Measurements from ENCODE around the gene RYR2.

The RYR2 gene

GRCh38 chr1:237471377-237471776 is 429.4 kb downstream of the RYR2 start:
- H3K79me1 ChIP-seq (ENCODE audit: low read length): no peaks in the 10 kb centered on the region
- H3K9me3 ChIP-seq (ENCODE audit: insufficient read depth, low read depth, low read length): no peaks in the 10 kb centered on the region
- WGBS (ENCODE audit: extremely low coverage, insufficient coverage, insufficient read length): no CpG with 5 or more reads among the region's 1 CpG
- H3K18ac ChIP-seq (ENCODE audit: low read length): no peak overlapping the region
- no peak overlapping the region for H2AK5ac ChIP-seq (ENCODE audit: low read length)
- no peaks in the 10 kb centered on the region for H3K4me1 ChIP-seq (ENCODE audit: control insufficient read depth in 1 of 2, insufficient read depth in 2 of 2, low read length in 2 of 2)
- no peak overlapping the region for H2BK5ac ChIP-seq (ENCODE audit: low read depth, low read length, poor library complexity)
- H3K4me3 ChIP-seq (ENCODE audit: low read depth, low read length): no peak overlapping the region
- no peak overlapping the region for H3K4me2 ChIP-seq (ENCODE audit: low read length)
- no peak overlapping the region for H2AFZ ChIP-seq (ENCODE audit: insufficient read depth, low read length, poor library complexity)
- H2BK12ac ChIP-seq (ENCODE audit: low read length): no peak overlapping the region
- H4K8ac ChIP-seq (ENCODE audit: low read depth, low read length): no peak overlapping the region
- no peak overlapping the region for H3K4ac ChIP-seq (ENCODE audit: low read depth, low read length)
- no peaks in the 10 kb centered on the region for H3K27me3 ChIP-seq (ENCODE audit: insufficient read depth, low read length)
- H4K91ac ChIP-seq (ENCODE audit: low read depth, low read length): no peak overlapping the region
- H4K12ac ChIP-seq (ENCODE audit: low read depth, low read length): no peak overlapping the region
- no peak overlapping the region for H3K27ac ChIP-seq (ENCODE audit: low read depth, low read length)
- H3K9ac ChIP-seq (ENCODE audit: low read length): no peak overlapping the region
- DNase-seq: no peak
- H3K36me3 ChIP-seq (ENCODE audit: control insufficient read depth in 1 of 2, insufficient read depth in 2 of 2, low read length in 2 of 2): peaks cover 0 to 3% of the 10 kb centered on the region in 2 experiments
- no peak overlapping the region for H3K14ac ChIP-seq (ENCODE audit: low read length)
- H3K23ac ChIP-seq (ENCODE audit: low read length): no peak overlapping the region
- H3K79me2 ChIP-seq (ENCODE audit: control insufficient read depth, insufficient read depth, low read length, poor library complexity): no peaks in the 10 kb centered on the region
- H2BK120ac ChIP-seq (ENCODE audit: insufficient read depth, low read length, poor library complexity): no peak overlapping the region

GRCh38 chr1:237471956-237472355 is 430.0 kb downstream of the RYR2 start:
- no peak overlapping the region for H3K27ac ChIP-seq (ENCODE audit: low read depth, low read length)
- no peak overlapping the region for H2BK12ac ChIP-seq (ENCODE audit: low read length)
- no peak overlapping the region for H4K8ac ChIP-seq (ENCODE audit: low read depth, low read length)
- H3K9me3 ChIP-seq (ENCODE audit: insufficient read depth, low read depth, low read length): no peaks in the 10 kb centered on the region
- no peak for DNase-seq
- H2BK120ac ChIP-seq (ENCODE audit: insufficient read depth, low read length, poor library complexity): no peak overlapping the region
- no peak overlapping the region for H3K18ac ChIP-seq (ENCODE audit: low read length)
- H3K27me3 ChIP-seq (ENCODE audit: insufficient read depth, low read length): no peaks in the 10 kb centered on the region
- no peaks in the 10 kb centered on the region for H3K4me1 ChIP-seq (ENCODE audit: control insufficient read depth in 1 of 2, insufficient read depth in 2 of 2, low read length in 2 of 2)
- H3K36me3 ChIP-seq (ENCODE audit: control insufficient read depth in 1 of 2, insufficient read depth in 2 of 2, low read length in 2 of 2): peaks cover 0 to 3% of the 10 kb centered on the region in 2 experiments
- H3K14ac ChIP-seq (ENCODE audit: low read length): no peak overlapping the region
- H3K79me1 ChIP-seq (ENCODE audit: low read length): no peaks in the 10 kb centered on the region
- no peak overlapping the region for H4K12ac ChIP-seq (ENCODE audit: low read depth, low read length)
- WGBS (ENCODE audit: extremely low coverage, insufficient coverage, insufficient read length): no CpG with 5 or more reads among the region's 2 CpGs
- no peak overlapping the region for H4K91ac ChIP-seq (ENCODE audit: low read depth, low read length)
- H3K4me2 ChIP-seq (ENCODE audit: low read length): no peak overlapping the region
- H2AK5ac ChIP-seq (ENCODE audit: low read length): no peak overlapping the region
- no peak overlapping the region for H3K4me3 ChIP-seq (ENCODE audit: low read depth, low read length)
- H3K9ac ChIP-seq (ENCODE audit: low read length): no peak overlapping the region
- H3K23ac ChIP-seq (ENCODE audit: low read length): no peak overlapping the region
- H3K79me2 ChIP-seq (ENCODE audit: control insufficient read depth, insufficient read depth, low read length, poor library complexity): no peaks in the 10 kb centered on the region
- no peak overlapping the region for H3K4ac ChIP-seq (ENCODE audit: low read depth, low read length)
- H2BK5ac ChIP-seq (ENCODE audit: low read depth, low read length, poor library complexity): no peak overlapping the region
- no peak overlapping the region for H2AFZ ChIP-seq (ENCODE audit: insufficient read depth, low read length, poor library complexity)

- H3K4ac ChIP-seq (ENCODE audit: low read depth, low read length): no peak overlapping the region
- no peak overlapping the region for H3K4me2 ChIP-seq (ENCODE audit: low read length)
- H2AK5ac ChIP-seq (ENCODE audit: low read length): no peak overlapping the region
- no peaks in the 10 kb centered on the region for H3K27me3 ChIP-seq (ENCODE audit: insufficient read depth, low read length)
- H4K12ac ChIP-seq (ENCODE audit: low read depth, low read length): no peak overlapping the region
- no peak overlapping the region for H3K23ac ChIP-seq (ENCODE audit: low read length)
- no peaks in the 10 kb centered on the region for H3K79me1 ChIP-seq (ENCODE audit: low read length)
- no peak overlapping the region for H3K18ac ChIP-seq (ENCODE audit: low read length)
- DNase-seq: no peak
- no peak overlapping the region for H3K14ac ChIP-seq (ENCODE audit: low read length)
- H3K36me3 ChIP-seq (ENCODE audit: control insufficient read depth in 1 of 2, insufficient read depth in 2 of 2, low read length in 2 of 2): peaks cover 0 to 3% of the 10 kb centered on the region in 2 experiments
- no peak overlapping the region for H3K4me3 ChIP-seq (ENCODE audit: low read depth, low read length)
- no peak overlapping the region for H2AFZ ChIP-seq (ENCODE audit: insufficient read depth, low read length, poor library complexity)
- no peak overlapping the region for H2BK12ac ChIP-seq (ENCODE audit: low read length)
- no peak overlapping the region for H3K9ac ChIP-seq (ENCODE audit: low read length)
- WGBS (ENCODE audit: extremely low coverage, insufficient coverage, insufficient read length): no CpG with 5 or more reads among the region's 5 CpGs
- H3K4me1 ChIP-seq (ENCODE audit: control insufficient read depth in 1 of 2, insufficient read depth in 2 of 2, low read length in 2 of 2): no peaks in the 10 kb centered on the region
- H2BK5ac ChIP-seq (ENCODE audit: low read depth, low read length, poor library complexity): no peak overlapping the region
- no peak overlapping the region for H4K8ac ChIP-seq (ENCODE audit: low read depth, low read length)
- H3K9me3 ChIP-seq (ENCODE audit: insufficient read depth, low read depth, low read length): no peaks in the 10 kb centered on the region
- H3K79me2 ChIP-seq (ENCODE audit: control insufficient read depth, insufficient read depth, low read length, poor library complexity): no peaks in the 10 kb centered on the region
- H3K27ac ChIP-seq (ENCODE audit: low read depth, low read length): no peak overlapping the region
- no peak overlapping the region for H2BK120ac ChIP-seq (ENCODE audit: insufficient read depth, low read length, poor library complexity)
- H4K91ac ChIP-seq (ENCODE audit: low read depth, low read length): no peak overlapping the region
Observed at GRCh38 chr1:237473854-237474253, 431.9 kb downstream of the RYR2 start.

- no peak overlapping the region for H2AFZ ChIP-seq (ENCODE audit: insufficient read depth, low read length, poor library complexity)
- no peak for DNase-seq
- H3K4ac ChIP-seq (ENCODE audit: low read depth, low read length): no peak overlapping the region
- H4K12ac ChIP-seq (ENCODE audit: low read depth, low read length): no peak overlapping the region
- no peak overlapping the region for H3K4me3 ChIP-seq (ENCODE audit: low read depth, low read length)
- H3K36me3 ChIP-seq (ENCODE audit: control insufficient read depth in 1 of 2, insufficient read depth in 2 of 2, low read length in 2 of 2): peaks cover 2 to 3% of the 10 kb centered on the region in 2 experiments
- no peak overlapping the region for H3K23ac ChIP-seq (ENCODE audit: low read length)
- no peak overlapping the region for H4K8ac ChIP-seq (ENCODE audit: low read depth, low read length)
- no peak overlapping the region for H3K9ac ChIP-seq (ENCODE audit: low read length)
- H2BK12ac ChIP-seq (ENCODE audit: low read length): no peak overlapping the region
- no peak overlapping the region for H4K91ac ChIP-seq (ENCODE audit: low read depth, low read length)
- H3K27ac ChIP-seq (ENCODE audit: low read depth, low read length): no peak overlapping the region
- no peak overlapping the region for H3K14ac ChIP-seq (ENCODE audit: low read length)
- H3K18ac ChIP-seq (ENCODE audit: low read length): no peak overlapping the region
- no peak overlapping the region for H2BK5ac ChIP-seq (ENCODE audit: low read depth, low read length, poor library complexity)
- H3K79me1 ChIP-seq (ENCODE audit: low read length): no peaks in the 10 kb centered on the region
- H2BK120ac ChIP-seq (ENCODE audit: insufficient read depth, low read length, poor library complexity): no peak overlapping the region
- no peak overlapping the region for H3K4me2 ChIP-seq (ENCODE audit: low read length)
- no peaks in the 10 kb centered on the region for H3K27me3 ChIP-seq (ENCODE audit: insufficient read depth, low read length)
- no peaks in the 10 kb centered on the region for H3K9me3 ChIP-seq (ENCODE audit: insufficient read depth, low read depth, low read length)
- no CpG with 5 or more reads among the region's 4 CpGs for WGBS (ENCODE audit: extremely low coverage, insufficient coverage, insufficient read length)
- no peaks in the 10 kb centered on the region for H3K79me2 ChIP-seq (ENCODE audit: control insufficient read depth, insufficient read depth, low read length, poor library complexity)
- H2AK5ac ChIP-seq (ENCODE audit: low read length): no peak overlapping the region
- H3K4me1 ChIP-seq (ENCODE audit: control insufficient read depth in 1 of 2, insufficient read depth in 2 of 2, low read length in 2 of 2): no peaks in the 10 kb centered on the region
Observed at GRCh38 chr1:237478082-237478481, 436.1 kb downstream of the RYR2 start.
